Neuron (in vitro differentiated cells): ENCODE results near the gene AHSA1.
"Not testable (repeated sequence)": the region's sequence is repeated elsewhere in the genome, so short reads cannot be mapped to it uniquely, and the experiment has no call there.

Experiments
- H2AFZ ChIP-seq: one replicate; pipeline ENCODE4 v1.6.1; 2013; ENCODE audit warnings: low read depth, mild to moderate bottlenecking, inconsistent platforms, low read length, moderate library complexity
- H3K27me3 ChIP-seq: one replicate; pipeline ENCODE4 v1.6.1; 2013; ENCODE audit warnings: low read length; ENCODE audit not compliant: insufficient read depth
- H3K36me3 ChIP-seq: one replicate; pipeline ENCODE4 v1.6.1; 2013; ENCODE audit warnings: low read length; ENCODE audit not compliant: insufficient read depth
- H3K4me1 ChIP-seq: one replicate; pipeline ENCODE4 v1.6.1; 2013; ENCODE audit warnings: low read length; ENCODE audit not compliant: insufficient read depth
- H3K4me3 ChIP-seq: 2 replicates; pipeline ENCODE4 v1.5.1; 2013; ENCODE audit warnings: mild to moderate bottlenecking, low read length, moderate library complexity
- H3K9me3 ChIP-seq: one replicate; pipeline ENCODE4 v1.6.1; 2013; ENCODE audit warnings: low read length

The AHSA1 gene

GRCh38 chr14:77457522-77458248 lies at the start of gene AHSA1, which contains the start of gene VIPAS39:
Gene AHSA1, plus strand, starts transcription at chr14:77458093. Its CDS starts 97 bp downstream, at chr14:77458190.
Gene VIPAS39, minus strand, starts transcription at chr14:77457601. Its CDS starts 3,499 bp downstream, at chr14:77454102.
- H2AFZ ChIP-seq, result peak within 1 kb of the TSS; percentile 56
- no peaks in the 10 kb centered on the region for H3K9me3 ChIP-seq
- H3K4me3 ChIP-seq, result peak within 1 kb of the TSS; percentile 67
- H3K36me3 ChIP-seq, result peaks cover 36% of the 10 kb centered on the region
- no peaks in the 10 kb centered on the region for H3K27me3 ChIP-seq
- H3K4me1 ChIP-seq, result peaks cover 12% of the 10 kb centered on the region

GRCh38 chr14:77409131-77409533 lies 48.8 kb upstream of the AHSA1 start:
- no peaks in the 10 kb centered on the region for H3K9me3 ChIP-seq
- no peak overlapping the region for H3K4me3 ChIP-seq
- no peaks in the 10 kb centered on the region for H3K36me3 ChIP-seq
- no peaks in the 10 kb centered on the region for H3K4me1 ChIP-seq
- no peak overlapping the region for H2AFZ ChIP-seq
- H3K27me3 ChIP-seq, result no peaks in the 10 kb centered on the region

- not testable (repeated sequence) for H3K9me3 ChIP-seq, H3K4me3 ChIP-seq, H3K27me3 ChIP-seq, H3K36me3 ChIP-seq, H2AFZ ChIP-seq, H3K4me1 ChIP-seq
These were observed 42.4 kb upstream of the AHSA1 start for GRCh38 chr14:77415403-77416030.

- H3K27me3 ChIP-seq, H3K36me3 ChIP-seq, H3K9me3 ChIP-seq, H3K4me3 ChIP-seq, H3K4me1 ChIP-seq, H2AFZ ChIP-seq: not testable (repeated sequence)
These were observed 41.8 kb upstream of the AHSA1 start for GRCh38 chr14:77416098-77416497.

GRCh38 chr14:77416836-77417235 lies 41.1 kb upstream of the AHSA1 start:
- H3K4me3 ChIP-seq, result no peak overlapping the region
- no peaks in the 10 kb centered on the region for H3K4me1 ChIP-seq
- no peaks in the 10 kb centered on the region for H3K27me3 ChIP-seq
- H3K9me3 ChIP-seq, result peaks cover 7% of the 10 kb centered on the region
- H2AFZ ChIP-seq, result no peak overlapping the region
- H3K36me3 ChIP-seq, result no peaks in the 10 kb centered on the region

GRCh38 chr14:77421201-77421600 lies 36.7 kb upstream of the AHSA1 start:
- Histone ChIP-seq H3K4me3 (no peak overlapping the region), H3K27me3 (no peaks in the 10 kb centered on the region), H2AFZ (no peak overlapping the region), H3K4me1 (no peaks in the 10 kb centered on the region), H3K36me3 (peaks cover 33% of the 10 kb centered on the region), H3K9me3 (peaks cover 7% of the 10 kb centered on the region)

GRCh38 chr14:77423423-77423822 lies 34.5 kb upstream of the AHSA1 start, which contains the start of gene NOXRED1:
Gene NOXRED1, minus strand, starts transcription at chr14:77423523. Its CDS starts 634 bp downstream, at chr14:77422889.
- no peaks in the 10 kb centered on the region for H3K4me1 ChIP-seq
- H2AFZ ChIP-seq, result no peak within 1 kb of the TSS
- H3K4me3 ChIP-seq, result no peak within 1 kb of the TSS
- peaks cover 7% of the 10 kb centered on the region for H3K9me3 ChIP-seq
- no peaks in the 10 kb centered on the region for H3K27me3 ChIP-seq
- H3K36me3 ChIP-seq, result peaks cover 55% of the 10 kb centered on the region

- peaks cover 69% of the 10 kb centered on the region for H3K36me3 ChIP-seq
These were observed 33.0 kb upstream of the AHSA1 start for GRCh38 chr14:77424862-77425261.

GRCh38 chr14:77426396-77426795 lies 31.5 kb upstream of the AHSA1 start:
- H3K4me1 ChIP-seq, result no peaks in the 10 kb centered on the region
- no peak overlapping the region for H2AFZ ChIP-seq
- peaks cover 79% of the 10 kb centered on the region for H3K36me3 ChIP-seq
- no peak overlapping the region for H3K4me3 ChIP-seq
- H3K27me3 ChIP-seq, result no peaks in the 10 kb centered on the region
- no peaks in the 10 kb centered on the region for H3K9me3 ChIP-seq

More at GRCh38 chr14:77424862-77425261, 33.0 kb upstream of the AHSA1 start:
- Histone ChIP-seq H3K4me3 (no peak overlapping the region), H2AFZ (no peak overlapping the region), H3K4me1 (no peaks in the 10 kb centered on the region), H3K27me3 (no peaks in the 10 kb centered on the region), H3K9me3 (peaks cover under 1% of the 10 kb centered on the region)

GRCh38 chr14:77436042-77436441 lies 21.9 kb upstream of the AHSA1 start:
- Histone ChIP-seq H3K9me3 (no peaks in the 10 kb centered on the region), H2AFZ (no peak overlapping the region), H3K36me3 (peaks cover 69% of the 10 kb centered on the region), H3K27me3 (no peaks in the 10 kb centered on the region), H3K4me3 (no peak overlapping the region), H3K4me1 (no peaks in the 10 kb centered on the region)

- Histone ChIP-seq H3K27me3 (no peaks in the 10 kb centered on the region), H3K4me1 (no peaks in the 10 kb centered on the region), H3K36me3 (peaks cover 75% of the 10 kb centered on the region), H3K4me3 (no peak overlapping the region), H3K9me3 (no peaks in the 10 kb centered on the region), H2AFZ (no peak overlapping the region)
These were observed 19.3 kb upstream of the AHSA1 start for GRCh38 chr14:77438596-77438995.

GRCh38 chr14:77439861-77440260 lies 18.0 kb upstream of the AHSA1 start:
- H3K4me3 ChIP-seq, result no peak overlapping the region
- peaks cover 70% of the 10 kb centered on the region for H3K36me3 ChIP-seq

GRCh38 chr14:77442196-77442595 lies 15.7 kb upstream of the AHSA1 start:
- peaks cover 62% of the 10 kb centered on the region for H3K36me3 ChIP-seq
- no peak overlapping the region for H2AFZ ChIP-seq
- no peaks in the 10 kb centered on the region for H3K9me3 ChIP-seq
- no peaks in the 10 kb centered on the region for H3K27me3 ChIP-seq
- H3K4me1 ChIP-seq, result no peaks in the 10 kb centered on the region
- no peak overlapping the region for H3K4me3 ChIP-seq

More at GRCh38 chr14:77439861-77440260, 18.0 kb upstream of the AHSA1 start:
- H3K27me3 ChIP-seq, result no peaks in the 10 kb centered on the region
- no peak overlapping the region for H2AFZ ChIP-seq
- H3K9me3 ChIP-seq, result no peaks in the 10 kb centered on the region
- no peaks in the 10 kb centered on the region for H3K4me1 ChIP-seq
